Activated CD8-positive, alpha-beta memory T cell treated with anti-CD3 and anti-CD28 coated beads, Interleukin-2, amount 50 U/mL, for 1 hour (primary cell): Measurements from ENCODE around the gene MED10.

Experiments
- DNase-seq: peaks from one replicate; pipeline ENCODE4 v3.0.0-alpha.2; 2020; ENCODE audit errors: extremely low read depth

Gene MED10

GRCh38 chr5:6399980-6400910, 21.9 kb upstream of the MED10 start:
- no peak for DNase-seq

DNA sequence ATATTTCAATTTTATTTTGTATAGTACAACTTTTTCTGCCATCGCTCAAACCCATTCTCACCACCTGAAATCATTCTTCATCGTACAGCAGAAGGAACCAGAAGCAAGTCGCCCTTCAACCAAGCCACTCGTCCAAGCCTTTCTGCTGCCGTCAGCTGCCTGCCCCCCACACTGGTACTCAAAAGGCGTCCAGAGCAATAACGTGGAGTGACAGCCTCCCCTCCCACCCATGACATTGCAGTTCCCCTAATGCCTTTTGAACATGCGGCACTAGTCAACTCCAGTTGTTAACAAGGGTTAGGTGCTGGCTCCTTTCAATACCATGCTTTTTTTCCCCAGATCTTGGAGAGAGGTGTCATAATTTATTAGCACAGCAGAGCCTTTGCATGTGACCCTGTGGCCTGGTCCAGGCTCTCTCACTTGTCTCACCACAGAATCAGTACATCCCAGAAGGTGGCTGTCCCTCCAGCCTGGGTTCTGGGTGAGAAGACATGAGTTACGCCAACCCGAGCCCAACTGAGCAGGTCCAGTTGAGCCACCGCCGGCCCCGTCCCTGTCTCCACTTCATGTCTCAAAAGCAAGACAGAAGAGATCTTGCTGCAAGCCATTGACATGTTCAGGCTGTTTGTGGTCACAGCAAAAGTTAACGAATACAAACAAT, 20.4 kb upstream of the MED10 start:
- DNase-seq, result no peak

DNA sequence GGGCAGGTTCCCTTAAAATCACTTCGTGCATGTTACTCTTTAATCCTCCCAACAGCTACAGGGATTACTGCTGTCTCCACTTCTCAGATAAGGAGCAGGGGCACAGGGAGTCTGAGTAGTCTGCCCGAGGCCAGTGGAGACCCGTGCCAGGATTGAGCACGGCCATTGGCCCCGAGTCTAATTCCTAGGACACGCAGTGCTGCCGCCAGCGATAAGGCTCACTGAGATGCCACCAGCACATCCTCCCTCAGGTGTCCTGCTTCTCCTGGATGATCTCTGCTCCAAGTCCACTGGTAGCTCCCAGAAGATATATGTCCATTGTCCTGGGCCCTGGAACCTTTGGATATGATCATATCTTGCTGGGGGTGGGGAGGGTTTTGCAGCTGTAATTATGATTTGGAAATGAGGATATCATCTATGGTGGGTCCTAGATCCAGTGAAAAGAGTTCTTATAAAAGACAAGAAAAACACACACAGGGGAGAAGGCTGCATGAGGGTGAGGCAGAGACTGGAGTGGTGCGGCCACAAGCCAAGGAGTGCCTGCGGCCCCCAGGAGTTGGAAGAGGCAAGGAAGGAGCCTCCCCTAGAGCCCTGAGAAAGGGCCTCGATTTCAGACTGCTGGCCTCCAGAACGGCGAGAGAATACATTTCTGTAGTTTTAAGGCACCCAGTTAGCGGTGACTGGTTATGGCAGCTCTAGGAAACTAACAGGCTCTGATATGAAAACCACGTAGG, 19.4 kb upstream of the MED10 start:
- DNase-seq, result no peak

- no peak for DNase-seq
These were observed 18.6 kb upstream of the MED10 start for GRCh38 chr5:6396836-6397535.

DNA sequence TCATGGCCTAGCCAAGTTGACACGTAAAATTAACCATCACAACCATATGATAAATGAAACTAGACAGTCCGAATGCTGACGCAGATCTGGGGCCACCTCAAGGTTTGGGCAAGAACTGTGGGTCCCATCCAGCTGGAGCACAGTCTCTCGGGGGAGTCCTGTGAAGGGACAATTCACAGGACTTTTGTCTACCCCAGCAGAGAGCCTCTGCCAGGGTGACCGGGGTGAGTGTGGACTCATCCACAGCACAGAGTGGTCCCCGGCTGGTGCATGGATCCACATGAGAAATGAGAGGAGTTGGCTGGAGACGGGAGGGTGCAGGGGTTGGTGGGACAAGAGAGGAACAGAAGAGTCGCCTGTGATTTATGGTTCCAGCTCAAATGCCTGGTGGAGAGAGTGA, 17.7 kb upstream of the MED10 start:
- DNase-seq, result no peak

DNA sequence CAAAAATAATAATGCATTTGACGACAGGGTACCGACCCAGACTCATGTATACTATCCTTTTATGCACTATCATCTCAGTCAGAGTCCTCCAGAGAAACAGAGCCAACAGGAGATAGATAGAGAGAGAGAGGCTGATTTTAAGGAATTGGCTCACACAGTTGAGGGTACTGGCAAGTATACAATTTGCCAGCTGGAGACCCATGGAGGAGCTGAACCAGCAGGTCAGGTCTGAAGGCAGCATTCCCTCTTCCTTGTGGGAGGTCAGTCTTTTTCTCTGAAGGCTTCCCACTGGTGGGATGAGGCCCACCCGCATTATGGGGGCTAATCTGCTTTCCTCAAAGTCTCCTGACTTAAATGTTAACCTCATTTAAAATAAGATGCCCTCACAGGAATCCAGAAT, 17.3 kb upstream of the MED10 start:
- no peak for DNase-seq

DNA sequence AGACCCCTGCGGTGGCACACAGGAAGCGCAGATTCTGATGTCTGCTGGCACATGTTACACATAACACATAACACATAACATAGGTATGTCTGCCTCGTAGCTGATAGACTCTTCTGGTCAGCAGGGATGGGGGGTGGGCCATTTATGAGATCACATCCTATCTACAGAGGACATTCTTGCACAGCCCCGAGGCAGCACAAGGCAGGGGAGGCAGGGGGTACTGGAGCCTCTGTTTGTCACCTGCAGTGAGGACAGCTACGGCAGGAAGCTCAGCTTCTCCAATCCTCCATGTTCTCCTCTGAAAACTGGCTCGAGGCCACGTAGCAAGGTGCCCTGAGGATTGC, 16.7 kb upstream of the MED10 start:
- DNase-seq, result no peak

DNA sequence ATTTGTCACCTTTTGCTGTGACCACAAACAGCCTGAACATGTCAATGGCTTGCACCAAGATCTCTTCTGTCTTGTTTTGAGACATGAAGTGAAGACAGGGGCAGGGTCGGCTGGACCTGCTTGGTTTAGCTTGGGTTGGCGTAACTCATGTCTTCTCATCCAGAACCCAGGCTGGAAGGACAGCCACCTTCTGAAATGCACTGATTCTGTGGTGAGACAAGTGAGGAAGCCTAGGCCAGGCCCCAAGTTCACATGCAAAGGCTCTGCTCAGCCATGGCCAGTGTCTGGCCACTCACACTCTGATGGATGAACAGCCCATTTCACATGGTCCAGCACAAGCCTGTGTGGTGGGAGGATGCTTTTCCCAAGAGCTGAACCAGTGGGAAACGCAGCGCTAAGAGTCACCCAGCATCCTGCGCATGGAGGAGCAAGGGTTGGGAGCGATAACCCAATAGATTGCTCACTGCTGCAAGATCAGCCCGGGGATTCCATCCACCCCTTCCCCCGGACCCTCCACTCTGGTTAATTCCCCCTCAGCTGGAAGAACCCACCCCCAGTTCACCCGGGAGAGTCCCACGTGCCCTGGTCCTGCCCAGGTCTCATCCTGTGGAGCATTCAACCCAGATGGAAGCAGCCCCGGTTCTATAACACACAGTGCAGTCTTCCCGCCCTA, 16.2 kb upstream of the MED10 start:
- no peak for DNase-seq

DNA sequence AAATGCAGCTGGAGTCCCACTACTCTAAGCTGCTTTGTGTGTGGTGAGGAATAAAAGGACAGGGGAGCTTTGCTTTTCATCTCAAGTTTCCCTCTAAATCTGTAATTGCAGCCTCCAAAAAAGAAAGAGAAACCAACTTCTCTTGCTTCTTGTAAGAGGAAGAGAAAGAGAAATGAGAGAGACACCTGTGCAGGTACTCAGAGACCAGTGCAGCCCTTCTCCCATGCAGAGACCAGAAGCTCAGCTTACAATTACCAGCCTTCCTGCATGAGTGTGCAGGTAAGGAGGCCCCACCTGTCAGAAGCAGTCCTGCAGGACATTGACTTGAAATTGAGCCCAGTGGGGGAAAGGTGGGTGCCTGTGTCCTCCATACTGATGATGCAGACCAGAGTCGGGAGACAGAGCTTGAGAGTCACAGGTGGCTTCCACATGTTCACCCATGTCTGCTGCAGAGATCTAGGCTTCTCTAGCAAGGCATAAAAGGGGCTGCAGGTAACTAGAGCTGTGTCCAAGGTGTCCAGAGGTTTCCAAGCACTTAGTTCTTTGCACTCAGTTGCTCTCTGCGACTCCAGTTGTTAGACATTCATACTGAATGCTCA, 15.3 kb upstream of the MED10 start:
- no peak for DNase-seq

DNA sequence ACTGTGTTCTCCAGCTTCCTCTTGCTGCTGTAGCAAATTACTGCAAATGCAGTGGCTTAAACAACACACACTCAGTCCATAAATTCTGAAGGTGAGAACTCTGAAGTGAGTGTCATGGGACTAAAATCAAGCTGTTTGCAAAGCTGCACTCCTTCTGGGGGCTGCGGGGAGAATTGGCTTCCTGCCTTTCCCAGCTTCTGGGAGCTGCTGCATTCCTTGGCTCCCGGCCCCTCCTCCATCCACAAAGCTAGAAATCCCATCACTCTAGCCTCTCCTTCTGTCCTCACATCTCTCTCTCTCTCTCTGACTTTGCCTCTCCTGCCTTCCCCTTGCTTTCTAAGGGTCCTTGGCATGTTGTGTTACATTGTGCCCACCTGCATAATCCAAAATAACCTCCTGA, 14.2 kb upstream of the MED10 start:
- no peak for DNase-seq

DNA sequence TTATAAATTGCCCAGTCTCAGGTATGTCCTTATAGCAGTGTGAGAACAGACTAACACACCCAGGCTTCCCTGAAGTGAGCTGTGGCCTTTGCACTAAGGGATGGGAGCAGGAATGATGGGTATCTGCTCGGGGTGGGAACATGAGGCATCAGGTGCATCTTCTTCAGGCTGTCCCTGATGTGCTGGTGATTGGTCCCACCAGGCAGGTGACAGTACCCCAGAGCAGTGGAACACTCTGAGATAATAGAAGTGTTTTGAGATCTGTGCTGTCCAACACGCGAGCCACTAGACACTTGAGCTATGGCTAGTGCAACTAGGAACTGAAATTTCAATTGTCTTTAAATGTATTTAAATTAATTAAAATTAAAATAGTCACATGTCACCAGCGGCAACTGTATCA, 12.8 kb upstream of the MED10 start:
- no peak for DNase-seq

DNA sequence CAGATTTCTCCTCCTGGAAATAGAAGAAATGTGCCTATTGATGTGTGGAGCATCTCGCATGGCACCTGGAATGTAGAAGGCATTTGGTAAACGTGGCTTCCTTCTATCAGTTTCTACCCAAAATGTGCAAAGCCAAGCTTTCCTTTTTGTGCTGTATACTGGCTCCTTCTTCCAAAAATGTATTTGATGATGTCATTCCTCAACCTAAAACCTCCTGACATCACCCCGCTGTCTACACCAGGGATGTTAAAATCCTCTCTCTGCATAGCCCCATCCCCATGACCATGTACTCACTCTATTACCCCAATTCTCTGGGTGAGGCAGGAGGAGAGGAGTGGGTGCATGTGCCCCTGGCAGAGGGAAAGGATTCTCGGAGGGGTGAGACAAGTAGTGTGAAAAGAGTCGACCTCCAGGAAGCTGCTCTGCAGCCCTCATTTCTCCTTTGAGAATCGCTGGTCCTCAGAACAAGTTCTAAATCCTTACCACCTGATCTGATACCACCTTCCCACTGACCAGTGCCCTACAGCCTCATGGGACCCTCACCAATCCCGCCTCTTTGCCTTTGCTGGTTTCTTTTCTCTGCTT, 11.7 kb upstream of the MED10 start:
- no peak for DNase-seq

DNA sequence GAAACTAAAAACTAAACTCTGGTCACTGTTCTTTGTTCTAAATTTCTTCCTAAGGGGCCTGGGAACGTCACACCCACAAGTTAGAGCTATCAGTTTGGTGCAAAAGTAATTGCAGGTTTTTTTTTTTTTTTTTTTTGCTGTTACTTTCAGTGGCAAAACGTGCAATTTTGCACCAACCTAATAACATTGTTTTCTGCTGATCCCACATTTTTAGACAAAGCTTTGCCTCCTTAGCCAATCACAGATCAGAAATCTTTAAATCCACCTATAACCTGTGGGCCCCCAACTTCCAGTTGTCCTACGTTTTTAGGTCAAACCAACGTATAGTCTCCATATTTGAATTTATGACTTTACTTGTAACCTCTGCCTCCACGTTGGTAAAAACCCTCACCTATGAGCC, 11.1 kb upstream of the MED10 start:
- no peak for DNase-seq

GRCh38 chr5:6387970-6388369, 9.6 kb upstream of the MED10 start:
- DNase-seq, result no peak

DNA sequence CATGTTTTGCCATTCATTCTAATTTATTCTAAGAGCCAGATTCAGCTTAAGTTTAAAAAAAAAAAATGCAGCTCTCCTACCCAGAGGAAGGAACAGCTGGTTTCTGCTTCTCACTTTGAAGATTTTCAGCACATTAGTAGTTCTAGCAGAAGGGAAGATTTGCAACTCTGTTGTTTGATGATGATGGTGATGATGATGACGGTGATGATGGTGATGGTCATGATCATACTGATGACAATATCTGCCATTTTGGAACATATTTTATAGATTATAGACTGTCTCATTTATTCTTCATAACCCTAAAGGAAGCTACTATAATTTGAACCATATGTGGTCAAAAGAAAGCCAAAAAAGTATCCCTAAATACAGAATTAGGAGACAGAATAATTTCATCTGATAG, 7.9 kb upstream of the MED10 start:
- no peak for DNase-seq

DNA sequence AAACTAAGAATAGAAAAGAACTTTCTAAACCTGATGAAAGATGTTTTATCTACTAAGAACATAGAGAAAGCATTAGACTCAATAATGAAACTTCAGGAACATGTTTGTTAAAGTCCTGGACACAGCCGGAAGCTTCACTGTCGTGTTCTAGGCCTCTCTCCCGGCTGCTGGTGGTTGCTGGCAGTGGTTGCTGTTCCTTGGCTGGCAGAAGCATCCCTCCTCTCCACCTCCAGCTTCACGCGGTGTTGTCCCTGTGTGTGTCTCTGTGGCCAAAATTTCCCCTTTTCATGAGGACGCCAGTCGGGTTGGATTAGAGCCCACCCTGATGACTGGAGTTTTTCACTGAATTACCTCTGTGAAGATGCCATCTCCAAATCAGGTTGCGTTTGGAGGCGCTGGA, 6.5 kb upstream of the MED10 start:
- no peak for DNase-seq

- no peak for DNase-seq
These were observed 5.0 kb upstream of the MED10 start for GRCh38 chr5:6383376-6383775.

- DNase-seq, result no peak
These were observed 899 bp upstream of the MED10 start for GRCh38 chr5:6379246-6379645.

DNA sequence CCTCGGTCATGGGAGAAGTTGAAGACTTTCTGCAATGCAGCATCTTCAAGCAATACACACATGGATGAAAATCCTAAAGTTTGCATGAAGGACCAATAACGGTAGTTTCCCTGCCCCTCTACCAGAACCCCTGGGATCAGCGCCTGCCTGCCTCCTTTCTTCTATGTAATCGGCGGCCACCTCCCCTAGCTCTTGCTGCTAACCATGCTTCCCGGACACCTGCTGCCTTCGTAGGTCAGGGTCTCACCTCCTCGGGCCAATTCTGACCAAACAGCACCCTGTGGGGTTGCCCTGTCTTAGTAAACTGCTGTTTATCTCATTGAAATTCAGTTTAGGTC, 388 bp upstream of the MED10 start:
- no peak for DNase-seq

- no peak for DNase-seq
These were observed 804 bp downstream of the MED10 start for GRCh38 chr5:6377582-6377904.

DNA sequence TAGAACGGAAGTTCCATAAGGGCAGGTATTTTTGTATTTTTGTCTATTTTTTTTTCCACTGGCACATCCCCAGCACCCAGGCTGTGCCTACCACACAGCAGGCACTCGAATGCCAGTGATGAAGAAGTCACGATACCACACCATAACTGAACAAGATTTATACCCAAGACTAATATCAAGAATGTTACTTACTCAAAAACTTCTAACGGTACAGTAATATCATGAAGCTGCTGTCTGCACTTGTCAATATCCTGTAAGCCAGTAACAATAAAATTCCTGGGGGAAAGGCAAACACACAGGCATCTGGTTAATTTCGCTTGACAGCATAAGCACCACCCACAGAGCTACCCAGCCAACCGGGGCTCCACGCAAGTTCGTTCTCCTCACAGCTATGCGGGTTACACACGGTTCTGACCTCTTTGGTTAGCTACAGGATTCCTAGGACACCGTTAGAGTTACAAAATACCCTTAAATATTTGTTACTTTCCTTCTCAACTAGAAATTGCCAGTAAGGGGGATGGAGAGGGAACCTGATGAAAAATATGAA, 1.3 kb downstream of the MED10 start:
- no peak for DNase-seq
